Middle frontal gyrus (tissue), 1 donor: Measurements from ENCODE around the gene CEP76.
"Not testable (repeated sequence)": the region's sequence is repeated elsewhere in the genome, so short reads cannot be mapped to it uniquely, and the experiment has no call there.

Source experiments
- DNase-seq: peaks from one replicate; pipeline ENCODE4 v3.0.0-alpha.2; 2015; ENCODE audit warnings: low spot score; ENCODE audit errors: extremely low spot score

CEP76 gene

DNA sequence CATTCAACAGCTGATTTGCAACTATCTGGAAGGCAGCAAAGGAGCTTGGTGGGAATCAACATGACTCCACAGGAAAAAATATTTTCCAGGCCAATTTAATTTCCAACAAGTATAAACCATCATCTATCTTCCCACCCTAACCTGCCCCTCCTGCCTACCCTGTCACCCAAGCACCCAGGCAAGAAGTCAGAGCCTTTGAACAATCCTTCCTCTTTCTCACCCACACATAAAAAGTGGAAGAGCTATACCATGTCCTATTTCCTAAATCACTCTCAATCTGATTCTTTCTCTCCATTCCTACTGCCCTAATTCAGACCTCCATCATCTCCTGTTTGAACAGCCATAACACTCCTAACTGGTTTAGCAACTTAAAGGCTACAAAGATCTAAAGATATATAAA lies 57.3 kb downstream of the CEP76 start:
- DNase-seq, result no peak

DNA sequence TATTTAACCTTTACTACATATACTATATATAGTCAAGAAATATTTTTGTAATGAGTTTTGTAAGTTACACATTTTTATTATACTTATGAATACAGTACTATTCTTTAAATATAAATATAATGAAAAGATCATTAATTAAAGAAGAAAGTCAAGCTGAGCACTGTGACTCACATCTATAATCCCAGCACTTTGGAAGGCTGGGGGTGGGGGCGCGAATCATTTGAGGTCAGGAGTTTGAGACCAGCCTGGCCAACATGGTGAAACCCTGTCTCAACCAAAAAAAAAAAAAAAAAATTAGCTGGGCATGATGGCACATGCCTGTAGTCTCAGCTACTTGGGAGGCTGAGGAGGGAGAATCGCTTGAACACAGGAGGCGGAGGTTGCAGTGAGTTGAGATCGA lies 58.8 kb downstream of the CEP76 start:
- not testable (repeated sequence) for DNase-seq

- DNase-seq, result no peak
Observed at GRCh38 chr18:12640881-12641200, 61.7 kb downstream of the CEP76 start.

DNA sequence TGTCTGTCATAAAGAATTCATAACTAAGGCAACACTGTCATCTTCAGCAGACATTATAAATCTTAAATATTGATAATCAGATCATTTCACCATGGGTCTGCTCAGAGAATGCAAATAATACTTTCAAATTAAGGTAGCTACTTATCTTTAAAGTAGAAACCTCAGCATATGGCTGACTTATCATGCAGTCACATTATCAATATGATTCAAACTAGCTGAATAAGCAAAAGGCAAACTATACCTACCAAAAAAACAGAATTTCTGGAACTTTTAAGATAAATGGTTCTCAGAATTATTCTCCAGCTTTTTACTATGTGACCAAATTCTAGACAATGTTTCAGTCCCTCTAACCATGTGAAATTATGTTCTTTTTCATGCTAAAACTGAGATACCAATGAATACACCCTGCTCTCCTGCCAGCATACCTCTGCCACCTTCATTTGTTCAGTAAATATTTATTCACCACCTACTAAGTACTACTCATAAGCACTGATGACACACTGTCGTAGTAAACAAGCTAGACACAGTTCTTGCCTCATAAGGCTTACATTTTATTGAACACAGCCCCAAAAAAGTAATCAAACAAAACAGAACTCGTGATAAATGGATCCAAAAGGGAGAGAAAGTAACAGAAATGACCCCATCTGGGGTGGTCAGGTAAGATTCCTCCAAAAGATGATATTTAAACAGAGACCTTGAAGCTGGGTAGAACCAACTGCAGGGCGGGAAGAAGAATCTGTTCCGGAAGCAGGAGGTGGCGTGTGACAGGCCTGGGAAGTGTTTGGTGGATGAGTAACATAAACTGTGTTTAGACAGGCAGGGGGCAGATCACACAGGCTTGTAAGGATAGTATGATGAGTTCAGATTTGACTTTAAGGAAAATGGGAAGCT lies 62.3 kb downstream of the CEP76 start:
- DNase-seq, result no peak

GRCh38 chr18:12638644-12639124 lies 63.8 kb downstream of the CEP76 start:
- no peak for DNase-seq

- DNase-seq, result no peak
Observed at GRCh38 chr18:12637901-12638643, 64.5 kb downstream of the CEP76 start.

GRCh38 chr18:12637393-12637792 lies 65.1 kb downstream of the CEP76 start:
- DNase-seq, result no peak

DNA sequence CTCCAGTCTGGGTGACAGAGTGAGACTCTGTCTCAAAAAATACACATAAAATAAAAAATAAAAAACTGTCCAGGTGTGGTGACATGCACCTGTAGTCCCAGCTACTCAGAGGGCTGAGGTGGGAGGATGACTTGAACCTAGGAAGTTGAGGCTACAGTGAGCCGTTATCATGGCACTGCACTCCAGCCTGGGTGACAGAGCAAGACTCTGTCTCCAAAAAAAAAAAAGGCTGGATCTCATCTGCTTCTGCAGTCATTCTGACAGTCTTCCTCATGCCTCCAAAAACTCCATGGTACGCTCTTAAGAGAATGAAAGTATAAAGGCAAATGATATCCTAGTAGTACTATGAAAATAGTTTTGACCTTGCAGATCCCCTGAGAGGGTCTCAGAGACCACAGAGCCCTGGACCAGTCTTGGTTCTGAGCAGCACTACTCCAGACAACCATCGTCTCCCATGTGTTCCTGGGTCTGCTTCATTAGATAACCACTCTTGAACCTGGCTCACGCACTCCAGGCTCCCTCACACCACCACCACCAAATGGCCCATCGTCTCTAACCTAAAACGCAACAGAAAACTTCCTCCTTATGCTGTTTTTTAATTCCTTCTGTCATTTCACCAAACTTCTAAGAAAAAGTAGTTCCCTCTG lies 70.6 kb downstream of the CEP76 start:
- DNase-seq, result no peak

DNA sequence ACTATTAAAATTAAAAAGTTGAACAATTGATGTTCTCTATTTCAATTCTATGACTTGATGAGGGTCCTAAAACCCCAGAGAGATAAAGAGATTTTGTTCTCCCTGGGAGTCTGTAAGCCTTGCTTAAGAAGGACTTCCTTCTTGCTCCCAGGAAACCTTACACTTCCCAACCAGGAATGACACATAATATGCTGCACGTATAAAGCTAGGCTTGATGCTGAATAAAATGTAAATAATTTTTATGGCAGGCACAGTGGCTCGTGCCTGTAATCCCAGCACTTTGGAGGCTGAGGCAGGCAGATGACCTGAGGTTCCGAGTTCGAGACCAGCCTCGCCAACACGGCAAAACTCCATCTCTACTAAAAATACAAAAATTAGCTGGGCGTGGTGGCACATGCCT lies 72.4 kb downstream of the CEP76 start:
- DNase-seq, result no peak

- no peak for DNase-seq
Observed at GRCh38 chr18:12628706-12629702, 73.5 kb downstream of the CEP76 start.

DNA sequence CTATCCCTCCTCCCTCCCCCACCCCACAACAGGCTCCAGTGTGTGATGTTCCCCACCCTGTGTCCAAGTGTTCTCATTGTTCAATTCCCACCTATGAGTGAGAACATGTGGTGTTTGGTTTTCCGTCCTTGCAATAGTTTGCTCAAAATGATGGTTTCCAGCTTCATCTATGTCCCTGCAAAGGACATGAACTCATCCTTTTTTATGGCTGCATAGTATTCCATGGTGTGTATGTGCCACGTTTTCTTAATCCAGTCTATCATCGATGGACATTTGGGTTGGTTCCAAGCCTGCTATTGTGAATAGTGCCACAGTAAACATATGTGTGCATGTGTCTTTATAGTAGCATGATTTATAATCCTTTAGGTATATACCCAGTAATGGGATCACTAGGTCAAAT lies 75.3 kb downstream of the CEP76 start:
- not testable (repeated sequence) for DNase-seq

DNA sequence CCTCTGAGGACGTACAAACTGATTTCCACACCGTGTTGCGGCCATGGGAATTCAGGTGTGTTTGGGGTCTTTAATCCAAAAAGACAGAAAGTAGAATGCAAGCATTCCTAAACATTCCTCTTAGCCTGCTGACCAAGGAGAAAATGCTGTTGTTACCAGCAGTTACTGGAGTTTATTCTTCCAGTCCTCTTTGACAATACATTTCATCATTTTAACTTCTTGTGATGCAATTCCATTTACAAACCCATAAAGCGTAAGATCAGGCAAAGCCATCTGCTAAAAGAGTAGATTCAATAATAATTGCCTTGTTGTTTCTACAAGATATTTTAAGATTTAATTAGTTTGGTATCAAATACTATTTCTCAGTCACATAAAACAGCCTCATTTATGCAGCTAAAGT lies 77.3 kb downstream of the CEP76 start:
- DNase-seq, result no peak
